ENCODE measurements around the gene RNF181. TPM values are rescaled to one million over a fixed set of nuclear protein-coding genes. Genes with fewer than 3 reads are reported as not detected.

RNF181 gene
- polyA plus RNA-seq, 2 of the 4 experiments (the other 2 are of a cell fraction): 189 to 287 TPM

DNA sequence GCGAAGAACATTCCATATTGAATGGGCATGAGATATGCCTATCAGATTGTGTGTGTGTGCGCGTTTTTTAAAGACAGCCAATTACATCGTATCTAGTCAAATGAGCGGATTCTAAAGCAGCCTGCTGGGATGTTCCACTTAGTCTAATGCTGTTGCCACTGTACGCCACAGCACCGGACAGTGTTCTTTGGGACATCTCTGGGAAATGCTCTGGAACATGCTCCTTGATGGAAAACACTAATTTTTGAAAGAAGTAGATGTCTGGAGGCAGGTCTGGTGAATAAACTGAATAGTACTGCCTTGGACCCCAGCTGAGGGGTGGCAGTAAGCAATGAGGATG is 10.5 kb downstream of the RNF181 start:
- ATAC-seq (no peak), FAIRE-seq (no peak), DNase-seq (ENCODE audit: low read depth in 1 of 2, low spot score in 1 of 2) (no peak)
- H3K9me3 ChIP-seq: no peaks in the 10 kb centered on the region
- H3K4me1 ChIP-seq: peaks cover 29% of the 10 kb centered on the region
- CTCF ChIA-PET: interaction anchor here (0.8 to 2.6 kb wide), 8 partner anchors 9 to 187 kb away, joined by 3 to 8 read pairs (median 3); no protein-coding TSS in a partner anchor
- no peak overlapping the region for H3K4me3 ChIP-seq
- TF ChIP-seq FOSB (CRISPR knock-in tag; IDR thresholded peaks at IDR 0.05): no peak
- TF ChIP-seq RCOR1 (IDR thresholded peaks at IDR 0.05; ENCODE audit: low read depth, low read length): no peak
- TF ChIP-seq, protein P1, sequence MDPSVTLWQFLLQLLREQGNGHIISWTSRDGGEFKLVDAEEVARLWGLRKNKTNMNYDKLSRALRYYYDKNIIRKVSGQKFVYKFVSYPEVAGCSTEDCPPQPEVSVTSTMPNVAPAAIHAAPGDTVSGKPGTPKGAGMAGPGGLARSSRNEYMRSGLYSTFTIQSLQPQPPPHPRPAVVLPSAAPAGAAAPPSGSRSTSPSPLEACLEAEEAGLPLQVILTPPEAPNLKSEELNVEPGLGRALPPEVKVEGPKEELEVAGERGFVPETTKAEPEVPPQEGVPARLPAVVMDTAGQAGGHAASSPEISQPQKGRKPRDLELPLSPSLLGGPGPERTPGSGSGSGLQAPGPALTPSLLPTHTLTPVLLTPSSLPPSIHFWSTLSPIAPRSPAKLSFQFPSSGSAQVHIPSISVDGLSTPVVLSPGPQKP (IDR thresholded peaks at IDR 0.05; ENCODE audit: low read depth, low read length): no peak
- no peak for TF ChIP-seq ZC3H11A (IDR thresholded peaks at IDR 0.05)
- no peak for TF ChIP-seq SMC3 (IDR thresholded peaks at IDR 0.05)
- TF ChIP-seq POLR2AphosphoS2 (conservative IDR thresholded peaks at IDR 0.05; ENCODE audit: low read length): no peak
- TF ChIP-seq ZSCAN20 (CRISPR knock-in tag; IDR thresholded peaks at IDR 0.05): no peak
- TF ChIP-seq, protein P2, sequence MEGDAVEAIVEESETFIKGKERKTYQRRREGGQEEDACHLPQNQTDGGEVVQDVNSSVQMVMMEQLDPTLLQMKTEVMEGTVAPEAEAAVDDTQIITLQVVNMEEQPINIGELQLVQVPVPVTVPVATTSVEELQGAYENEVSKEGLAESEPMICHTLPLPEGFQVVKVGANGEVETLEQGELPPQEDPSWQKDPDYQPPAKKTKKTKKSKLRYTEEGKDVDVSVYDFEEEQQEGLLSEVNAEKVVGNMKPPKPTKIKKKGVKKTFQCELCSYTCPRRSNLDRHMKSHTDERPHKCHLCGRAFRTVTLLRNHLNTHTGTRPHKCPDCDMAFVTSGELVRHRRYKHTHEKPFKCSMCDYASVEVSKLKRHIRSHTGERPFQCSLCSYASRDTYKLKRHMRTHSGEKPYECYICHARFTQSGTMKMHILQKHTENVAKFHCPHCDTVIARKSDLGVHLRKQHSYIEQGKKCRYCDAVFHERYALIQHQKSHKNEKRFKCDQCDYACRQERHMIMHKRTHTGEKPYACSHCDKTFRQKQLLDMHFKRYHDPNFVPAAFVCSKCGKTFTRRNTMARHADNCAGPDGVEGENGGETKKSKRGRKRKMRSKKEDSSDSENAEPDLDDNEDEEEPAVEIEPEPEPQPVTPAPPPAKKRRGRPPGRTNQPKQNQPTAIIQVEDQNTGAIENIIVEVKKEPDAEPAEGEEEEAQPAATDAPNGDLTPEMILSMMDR (IDR thresholded peaks at IDR 0.05): no peak
- TF ChIP-seq RFX5 (IDR thresholded peaks at IDR 0.05): no peak
- TF ChIP-seq, protein P3, sequence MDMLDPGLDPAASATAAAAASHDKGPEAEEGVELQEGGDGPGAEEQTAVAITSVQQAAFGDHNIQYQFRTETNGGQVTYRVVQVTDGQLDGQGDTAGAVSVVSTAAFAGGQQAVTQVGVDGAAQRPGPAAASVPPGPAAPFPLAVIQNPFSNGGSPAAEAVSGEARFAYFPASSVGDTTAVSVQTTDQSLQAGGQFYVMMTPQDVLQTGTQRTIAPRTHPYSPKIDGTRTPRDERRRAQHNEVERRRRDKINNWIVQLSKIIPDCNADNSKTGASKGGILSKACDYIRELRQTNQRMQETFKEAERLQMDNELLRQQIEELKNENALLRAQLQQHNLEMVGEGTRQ (IDR thresholded peaks at IDR 0.05): no peak
- TF ChIP-seq ZFP36 (IDR thresholded peaks at IDR 0.05; ENCODE audit: borderline replicate concordance, partially characterized antibody): no peak
- TF ChIP-seq FOXS1 (CRISPR knock-in tag; IDR thresholded peaks at IDR 0.05): no peak
- TF ChIP-seq HOXB13 (CRISPR knock-in tag; IDR thresholded peaks at IDR 0.05; ENCODE audit: low read depth): no peak
- no peak for TF ChIP-seq HEYL (CRISPR knock-in tag; IDR thresholded peaks at IDR 0.05)
- H3K27ac ChIP-seq: no peak overlapping the region
- WGBS (ENCODE audit: missing lambda C conversion rate): 91% methylated on average over 7 of the region's 7 CpGs
- H3K4me2 ChIP-seq: no peak overlapping the region
- POLR2A ChIA-PET: interaction anchor here (1.4 to 3.9 kb wide), 2 partner anchors 11 to 168 kb away, joined by 3 to 19 read pairs; partner anchors contain the start of gene RNF181

DNA sequence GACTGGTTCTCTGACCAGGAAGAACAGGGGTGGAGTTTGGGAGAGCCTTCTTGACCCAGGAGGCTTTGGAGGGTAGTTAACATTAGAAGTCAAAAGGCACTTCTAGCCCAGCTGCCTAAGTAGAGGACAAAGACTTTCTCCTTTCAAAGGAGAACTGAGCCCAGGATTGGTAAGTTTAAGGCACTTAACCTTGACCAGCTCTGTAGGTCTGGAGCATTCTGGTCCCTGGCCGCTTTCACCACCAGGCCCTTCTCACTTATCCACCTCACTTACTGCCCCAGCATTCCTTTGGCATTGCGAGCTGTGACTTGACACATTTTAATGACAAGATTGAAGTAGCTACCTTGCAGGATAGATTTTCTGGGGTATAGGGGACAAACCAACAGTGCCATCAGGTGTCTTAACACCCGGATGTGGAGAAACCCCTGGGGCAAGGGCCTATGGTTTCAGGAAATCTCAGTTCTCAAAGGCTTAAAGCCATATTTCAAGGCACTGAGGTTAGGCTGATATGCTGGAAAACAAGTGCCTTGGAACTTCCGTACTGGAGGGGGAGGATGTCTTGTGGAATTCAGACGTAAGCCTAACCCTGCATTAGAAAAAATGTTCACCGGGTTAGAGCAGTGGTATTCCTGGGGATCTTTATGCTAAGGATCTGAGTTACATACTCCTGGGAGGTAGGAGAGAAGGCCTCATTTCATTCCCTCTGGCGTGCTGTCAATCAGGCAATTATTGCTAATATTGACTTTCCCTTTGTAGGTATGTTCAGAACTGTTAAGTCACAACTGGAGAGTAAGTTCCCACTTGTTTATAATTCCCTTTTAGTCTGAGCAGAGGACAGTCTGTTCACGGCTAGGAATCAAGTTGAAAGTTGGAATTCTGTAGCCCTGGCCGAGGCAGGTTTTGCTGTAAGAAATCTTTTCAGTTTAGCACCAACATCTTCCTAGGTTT is 12.0 kb downstream of the RNF181 start:
- Histone ChIP-seq H3K4me3 (no peak overlapping the region), H3K9me3 (no peaks in the 10 kb centered on the region), H3K27ac (no peak overlapping the region), H3K4me2 (no peak overlapping the region), H3K4me1 (peaks cover 25% of the 10 kb centered on the region; the same call in 2 of the 3 replicates)
- DNase-seq (ENCODE audit: low read depth in 1 of 2, low spot score in 1 of 2) (no peak), FAIRE-seq (no peak), ATAC-seq (no peak)
- CTCF ChIA-PET: interaction anchor here (1.0 to 1.2 kb wide), 2 partner anchors 15 to 29 kb away, joined by 3 read pairs; no protein-coding TSS in a partner anchor
- POLR2A ChIA-PET: interaction anchor here (3.9 kb wide), 1 partner anchor 12 kb away, joined by 19 read pairs; the partner anchor contains the start of gene RNF181
- 90% methylated on average over 9 of the region's 9 CpGs for WGBS (ENCODE audit: missing lambda C conversion rate)
- TF ChIP-seq TP53 (CRISPR knock-in tag; IDR thresholded peaks at IDR 0.05): no peak
- no peak for TF ChIP-seq FOSB (CRISPR knock-in tag; IDR thresholded peaks at IDR 0.05)
- TF ChIP-seq BHLHE40 (IDR thresholded peaks at IDR 0.05; ENCODE audit: low read depth, low read length): no peak
- TF ChIP-seq NPAS2 (CRISPR knock-in tag; IDR thresholded peaks at IDR 0.05; ENCODE audit: borderline replicate concordance): no peak
- TF ChIP-seq NR3C1 (IDR thresholded peaks at IDR 0.05): no peak
- no peak for TF ChIP-seq ZNF302 (CRISPR knock-in tag; IDR thresholded peaks at IDR 0.05)
- no peak for TF ChIP-seq MAFK (IDR thresholded peaks at IDR 0.05; ENCODE audit: partially characterized antibody)
- TF ChIP-seq PHF8 (IDR thresholded peaks at IDR 0.05; ENCODE audit: borderline replicate concordance, low read depth): no peak
- TF ChIP-seq JUN (IDR thresholded peaks at IDR 0.05): no peak
- TF ChIP-seq, protein P4, sequence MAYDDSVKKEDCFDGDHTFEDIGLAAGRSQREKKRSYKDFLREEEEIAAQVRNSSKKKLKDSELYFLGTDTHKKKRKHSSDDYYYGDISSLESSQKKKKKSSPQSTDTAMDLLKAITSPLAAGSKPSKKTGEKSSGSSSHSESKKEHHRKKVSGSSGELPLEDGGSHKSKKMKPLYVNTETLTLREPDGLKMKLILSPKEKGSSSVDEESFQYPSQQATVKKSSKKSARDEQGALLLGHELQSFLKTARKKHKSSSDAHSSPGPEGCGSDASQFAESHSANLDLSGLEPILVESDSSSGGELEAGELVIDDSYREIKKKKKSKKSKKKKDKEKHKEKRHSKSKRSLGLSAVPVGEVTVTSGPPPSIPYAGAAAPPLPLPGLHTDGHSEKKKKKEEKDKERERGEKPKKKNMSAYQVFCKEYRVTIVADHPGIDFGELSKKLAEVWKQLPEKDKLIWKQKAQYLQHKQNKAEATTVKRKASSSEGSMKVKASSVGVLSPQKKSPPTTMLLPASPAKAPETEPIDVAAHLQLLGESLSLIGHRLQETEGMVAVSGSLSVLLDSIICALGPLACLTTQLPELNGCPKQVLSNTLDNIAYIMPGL (CRISPR knock-in tag; IDR thresholded peaks at IDR 0.05; ENCODE audit: borderline replicate concordance): no peak
- TF ChIP-seq ESRRA (IDR thresholded peaks at IDR 0.05; ENCODE audit: borderline replicate concordance, low read length): no peak
- TF ChIP-seq, protein P5, sequence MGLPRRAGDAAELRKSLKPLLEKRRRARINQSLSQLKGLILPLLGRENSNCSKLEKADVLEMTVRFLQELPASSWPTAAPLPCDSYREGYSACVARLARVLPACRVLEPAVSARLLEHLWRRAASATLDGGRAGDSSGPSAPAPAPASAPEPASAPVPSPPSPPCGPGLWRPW (IDR thresholded peaks at IDR 0.05): no peak
- no peak for TF ChIP-seq HOXA7 (CRISPR knock-in tag; IDR thresholded peaks at IDR 0.05)
